H1 (cell line): Measurements from ENCODE around the gene MT1G. TPM values are rescaled to one million over a fixed set of nuclear protein-coding genes. Genes with fewer than 3 reads are reported as not detected.

Source experiments
- CTCF ChIA-PET: fragments of 300-600 bp; sonication (Branson Sonifier 250); formaldehyde crosslinking; loops from one replicate; lab custom pipeline; 2021; ENCODE audit not compliant: partially characterized antibody; lab: Charles Lee
- POLR2A ChIA-PET: fragments of 300-600 bp; sonication (Branson Sonifier 250); formaldehyde crosslinking; loops from one replicate; lab custom pipeline; 2021; ENCODE audit warnings: inconsistent platforms; ENCODE audit not compliant: partially characterized antibody; lab: Charles Lee
- DNase-seq, 2 experiments: peaks; one replicate each; pipeline versions ENCODE4 v3.0.0 to v3.0.0-alpha.2; 2010 to 2022; ENCODE audit warnings: low spot score in 2 of 2, low read depth in 1 of 2, mixed read lengths in 1 of 2
- FAIRE-seq: peaks from 2 replicates; lab custom pipeline; 2011; peaks lifted over from hg19 to GRCh38; lab: Jason Lieb, UNC
- H2AFZ ChIP-seq: 2 replicates; pipeline ENCODE4 v1.8.1; 2012; ENCODE audit warnings: low read length, inconsistent platforms
- H2AK5ac ChIP-seq: 2 replicates; pipeline ENCODE4 v1.6.1; 2013; ENCODE audit warnings: low read depth, low read length
- H2BK120ac ChIP-seq: replicated peaks from 2 replicates; pipeline ENCODE3; 2013; ENCODE audit warnings: low read depth, low read length, inconsistent platforms
- H2BK12ac ChIP-seq: 2 replicates; pipeline ENCODE4 v1.6.1; 2013; ENCODE audit warnings: low read depth, low read length
- H2BK15ac ChIP-seq: 2 replicates; pipeline ENCODE4 v1.6.1; 2013; ENCODE audit warnings: low read length
- H2BK20ac ChIP-seq: 2 replicates; pipeline ENCODE4 v1.6.1; 2013; ENCODE audit warnings: low read length
- H2BK5ac ChIP-seq: 2 replicates; pipeline ENCODE4 v1.6.1; 2013; ENCODE audit warnings: low read depth, low read length
- H3K14ac ChIP-seq: 2 replicates; pipeline ENCODE4 v1.6.1; 2013; ENCODE audit warnings: inconsistent platforms; ENCODE audit not compliant: insufficient read length
- H3K18ac ChIP-seq: 2 replicates; pipeline ENCODE4 v1.6.1; 2013; ENCODE audit warnings: low read length; ENCODE audit errors: extremely low read depth
- H3K23ac ChIP-seq: 2 replicates; pipeline ENCODE4 v1.6.1; 2013; ENCODE audit warnings: inconsistent platforms; ENCODE audit not compliant: insufficient read length
- H3K23me2 ChIP-seq: 2 replicates; pipeline ENCODE4 v1.6.1; 2013; ENCODE audit warnings: low read depth, low read length
- H3K27ac ChIP-seq: 2 replicates; pipeline ENCODE4 v1.6.1; 2011; ENCODE audit warnings: low read depth, low read length, inconsistent platforms
- H3K27me3 ChIP-seq, 4 experiments: replicated peaks in 1 of 4; 1 replicate in 1 of 4; 2 replicates in 3 of 4; pipeline versions ENCODE4 v1.6.1 to v1.8.1; 2011 to 2013; ENCODE audit warnings: low read length in 3 of 4, mild to moderate bottlenecking in 3 of 4, inconsistent platforms in 2 of 4, mixed read lengths in 2 of 4, moderate library complexity in 1 of 4; ENCODE audit not compliant: control insufficient read depth in 3 of 4, insufficient read depth in 3 of 4; ENCODE audit errors: extremely low read depth in 1 of 4
- H3K36me3 ChIP-seq, 4 experiments: 2 replicates each; pipeline versions ENCODE4 v1.6.1 to v1.8.1; 2011 to 2013; ENCODE audit warnings: mild to moderate bottlenecking in 4 of 4, low read length in 3 of 4, moderate library complexity in 2 of 4, control low read depth in 1 of 4, inconsistent platforms in 1 of 4; ENCODE audit not compliant: insufficient read depth in 4 of 4, control insufficient read depth in 2 of 4
- H3K4ac ChIP-seq: replicated peaks from 2 replicates; pipeline ENCODE3; 2013; ENCODE audit warnings: low read length, low read depth, mixed read lengths, inconsistent platforms; ENCODE audit not compliant: insufficient read length
- H3K4me1 ChIP-seq, 4 experiments: replicated peaks in 1 of 4; 1 replicate in 1 of 4; 2 replicates in 3 of 4; pipeline versions ENCODE4 v1.6.1 to v1.8.1; 2011 to 2013; ENCODE audit warnings: low read length in 3 of 4, inconsistent platforms in 2 of 4, mixed read lengths in 1 of 4; ENCODE audit not compliant: insufficient read depth in 4 of 4, control insufficient read depth in 3 of 4
- H3K4me2 ChIP-seq, 2 experiments: 2 replicates each; pipeline versions ENCODE4 v1.6.1 to v1.8.1; 2011 to 2013; ENCODE audit warnings: low read depth in 2 of 2, low read length in 2 of 2, control low read depth in 1 of 2, inconsistent platforms in 1 of 2, mild to moderate bottlenecking in 1 of 2; ENCODE audit not compliant: insufficient read depth in 1 of 2
- H3K4me3 ChIP-seq, 4 experiments: fragments of 200-600, 300-600 bp in 1 of 4; sonication (generic), shearing (Covaris generic), sonication (Bioruptor Twin) in 1 of 4; 2 replicates each; pipeline versions ENCODE4 v1.5.1 to v1.8.1; 2011 to 2016; ENCODE audit warnings: low read length in 4 of 4, low read depth in 3 of 4, control low read depth in 2 of 4, inconsistent platforms in 2 of 4, mild to moderate bottlenecking in 2 of 4, mixed read lengths in 1 of 4, moderate library complexity in 1 of 4; ENCODE audit not compliant: insufficient read depth in 2 of 4; ENCODE audit errors: extremely low read depth in 1 of 4
- H3K56ac ChIP-seq: replicated peaks from 2 replicates; pipeline ENCODE3; 2013; ENCODE audit warnings: low read depth, mild to moderate bottlenecking, mixed read lengths, low read length, inconsistent platforms; ENCODE audit not compliant: insufficient read length
- H3K79me1 ChIP-seq: 2 replicates; pipeline ENCODE4 v1.6.1; 2013; ENCODE audit warnings: low read depth, low read length, control low read depth
- H3K79me2 ChIP-seq, 2 experiments: 2 replicates each; pipeline versions ENCODE4 v1.6.1 to v1.8.1; 2012 to 2013; ENCODE audit warnings: low read length in 2 of 2, mild to moderate bottlenecking in 2 of 2, inconsistent platforms in 1 of 2; ENCODE audit not compliant: insufficient read depth in 2 of 2, control insufficient read depth in 1 of 2
- H3K9ac ChIP-seq, 4 experiments: replicated peaks in 1 of 4; 1 replicate in 1 of 4; 2 replicates in 3 of 4; pipeline versions ENCODE4 v1.6.1 to v1.8.1; 2011 to 2013; ENCODE audit warnings: low read depth in 3 of 4, low read length in 3 of 4, control low read depth in 2 of 4, mild to moderate bottlenecking in 2 of 4, moderate library complexity in 2 of 4, inconsistent platforms in 1 of 4; ENCODE audit errors: extremely low read depth in 1 of 4
- H3K9me3 ChIP-seq, 2 experiments: 2 replicates each; pipeline versions ENCODE4 v1.6.1 to v1.8.1; 2012 to 2013; ENCODE audit warnings: mild to moderate bottlenecking in 2 of 2, moderate library complexity in 2 of 2, control low read depth in 1 of 2, inconsistent platforms in 1 of 2, low read depth in 1 of 2, low read length in 1 of 2, mixed read lengths in 1 of 2; ENCODE audit not compliant: insufficient read depth in 2 of 2
- H4K20me1 ChIP-seq, 2 experiments: replicated peaks in 1 of 2; 2 replicates each; pipeline versions ENCODE3 to v1.8.1; 2011 to 2013; ENCODE audit warnings: inconsistent platforms in 2 of 2, low read length in 2 of 2, mild to moderate bottlenecking in 1 of 2; ENCODE audit not compliant: insufficient read depth in 2 of 2, control insufficient read depth in 1 of 2
- H4K5ac ChIP-seq: 2 replicates; pipeline ENCODE4 v1.6.1; 2013; ENCODE audit warnings: low read length, low read depth, mixed read lengths, inconsistent platforms; ENCODE audit not compliant: insufficient read length
- H4K8ac ChIP-seq: 2 replicates; pipeline ENCODE4 v1.8.0; 2013; ENCODE audit warnings: mild to moderate bottlenecking, moderate library complexity, low read length, inconsistent platforms; ENCODE audit not compliant: insufficient read depth; ENCODE audit errors: extremely low read depth
- H4K91ac ChIP-seq: replicated peaks from 2 replicates; pipeline ENCODE3; 2013; ENCODE audit warnings: low read length, mixed read lengths, inconsistent platforms; ENCODE audit not compliant: insufficient read length
- CHD1 ChIP-seq: IDR thresholded peaks from 2 replicates; pipeline ENCODE4 v1.6.1; 2012; ENCODE audit warnings: low read depth, low read length, improper control_type of control experiment
- MAFK ChIP-seq: IDR thresholded peaks from 2 replicates; pipeline ENCODE4 v1.6.1; 2012; ENCODE audit warnings: low read depth, mild to moderate bottlenecking, improper control_type of control experiment, low read length
- whole genome bisulfite sequencing, 2 experiments: shearing (Covaris generic) in 1 of 2; methylation state at CpG; one replicate each; pipeline versions ENCODE4 v1.1.6 to v1.1.7; 2013 to 2015; ENCODE audit warnings: low lambda C conversion rate in 2 of 2, mixed read lengths in 2 of 2, inconsistent platforms in 1 of 2, low coverage in 1 of 2, missing lambda C conversion rate in 1 of 2; ENCODE audit not compliant: insufficient replicate concordance in 2 of 2, insufficient coverage in 1 of 2, insufficient read length in 1 of 2; ENCODE audit errors: extremely low coverage in 1 of 2, missing lambda C conversion rate in 1 of 2; 5-methylcytosine and 5-hydroxymethylcytosine counted together
- polyA plus RNA-seq, 7 experiments: library from polyadenylated mRNA; depleted of rRNA in 3 of 7; stranded (reverse) in 5 of 7; unstranded in 2 of 7; fragments of >200 nt in 5 of 7; fragments of 200-250 nt in 2 of 7; gene quantifications; 1 replicate in 5 of 7; 2 replicates in 1 of 7; 4 replicates in 1 of 7; pipeline versions ENCODE4 v1.2.1 to v1.2.3, GENCODE V29; 2011 to 2013; ENCODE audit warnings: missing spikeins in 2 of 7, mixed read lengths in 2 of 7
- total RNA-seq: library from RNA; stranded (reverse); fragmentation: NEBNext Ultra II Directional; extraction: Animal tissue kit (Norgen Biotek cat#: 25700); gene quantifications from 2 replicates; pipeline ENCODE4 v1.2.1, GENCODE V29; 2021

MT1G gene
- total and polyA plus RNA-seq, 2 of the 8 experiments (the other 6 are each of a cell fraction or from before 2014, with no cell fraction given): 17.7 to 515 TPM

DNA sequence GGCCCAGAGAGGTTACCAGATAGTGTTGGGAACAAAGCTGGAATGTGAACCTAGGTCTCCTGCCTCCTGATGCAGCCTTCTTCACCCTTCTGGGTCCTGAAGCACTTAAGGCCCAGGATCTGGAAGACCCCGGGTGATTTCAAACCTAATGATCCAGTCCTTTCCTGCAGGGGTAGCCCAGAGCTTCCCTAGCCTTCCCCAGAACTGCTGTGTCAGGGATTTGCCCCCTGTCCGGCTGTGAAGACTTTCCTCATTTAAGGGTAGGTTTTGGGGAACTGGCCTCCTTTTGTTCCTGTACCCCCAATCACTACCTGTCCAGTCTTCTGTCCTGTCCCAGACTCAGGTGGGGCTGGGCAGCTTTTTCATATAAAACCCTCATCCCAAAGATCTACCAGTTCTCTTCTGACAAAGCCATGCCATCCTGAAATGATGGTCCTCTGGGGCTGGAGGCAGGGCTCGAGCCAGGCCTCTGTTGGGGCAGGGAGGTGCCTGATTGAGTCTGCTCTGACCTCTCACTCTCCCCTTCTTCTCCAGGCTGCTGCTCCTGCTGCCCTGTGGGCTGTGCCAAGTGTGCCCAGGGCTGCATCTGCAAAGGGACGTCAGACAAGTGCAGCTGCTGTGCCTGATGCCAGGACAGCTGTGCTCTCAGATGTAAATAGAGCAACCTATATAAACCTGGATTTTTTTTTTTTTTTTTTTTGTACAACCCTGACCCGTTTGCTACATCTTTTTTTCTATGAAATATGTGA is 15.7 kb upstream of the MT1G start:
- no peak overlapping the region for H3K9ac ChIP-seq

More for the DNA sequence above, 15.7 kb upstream of the MT1G start:
- Histone ChIP-seq H4K8ac (no peak overlapping the region), H3K18ac (no peak overlapping the region; the same call in 1 of the 2 replicates), H4K20me1 (peaks cover 0 to 1% of the 10 kb centered on the region in 2 experiments), H3K4me2 (peak overlapping the region; percentile 97 to 100), H2BK15ac (no peak overlapping the region), H2BK5ac (no peak overlapping the region), H2BK20ac (no peak overlapping the region), H3K27ac (no peak overlapping the region), H3K4me3 (peak overlapping the region in 2 of 4 experiments; percentile 76 to 77; a peak in 3 of 8 replicates), H3K56ac (no peak overlapping the region), H2BK12ac (no peak overlapping the region), H2BK120ac (no peak overlapping the region), H3K36me3 (peaks cover 0 to 3% (median 0%) of the 10 kb centered on the region in 4 experiments; a peak in 1 of 8 replicates), H3K4ac (no peak overlapping the region), H3K23me2 (peaks cover 10% of the 10 kb centered on the region), H3K14ac (no peak overlapping the region), H3K23ac (no peak overlapping the region), H4K91ac (no peak overlapping the region), H3K4me1 (peaks cover 0 to 19% (median 8%) of the 10 kb centered on the region in 4 experiments; a peak in 6 of 7 replicates), H2AK5ac (no peak overlapping the region), H3K79me2 (no peaks in the 10 kb centered on the region), H2AFZ (no peak overlapping the region), H4K5ac (no peak overlapping the region), H3K27me3 (peaks cover 0 to 34% (median 20%) of the 10 kb centered on the region in 4 experiments; a peak in 5 of 7 replicates), H3K9me3 (no peaks in the 10 kb centered on the region), H3K79me1 (no peaks in the 10 kb centered on the region; the same call in 1 of the 2 replicates)
- DNase-seq (no peak), FAIRE-seq (no peak)
- WGBS, 2 experiments: 74% methylated on average over 5 of the region's 5 CpGs; no CpG with 5 or more reads in 1 of the 2 experiments
- POLR2A ChIA-PET: interaction anchor here (0.6 to 12.9 kb wide), 17 partner anchors 7 to 163 kb away, joined by 3 to 205 read pairs (median 5); partner anchors contain the start of genes MT1E, MT1F, MT1G and MT1H
- CTCF ChIA-PET: interaction anchor here (0.9 to 4.5 kb wide), 8 partner anchors 11 to 168 kb away, joined by 3 to 37 read pairs (median 4); no protein-coding TSS in a partner anchor
- no peak for TF ChIP-seq CHD1
- TF ChIP-seq MAFK: peak; percentile 69; the same call in 1 of the 2 replicates
